HG03378 (cell line): ENCODE measurements around the gene BBS2.

Experiments used
- ATAC-seq: cut with Tn5 transposase; IDR thresholded peaks from one replicate; pipeline ENCODE4 v1.9.1; 2021; ENCODE audit warnings: mild to moderate bottlenecking, moderate library complexity; ENCODE audit not compliant: unreplicated experiment

The BBS2 gene

GRCh38 chr16:56436258-56436657, 83.6 kb downstream of the BBS2 start:
- ATAC-seq: no peak
